HT1080 (cell line): Measurements from ENCODE around the gene PRPF6. TPM values are rescaled to one million over a fixed set of nuclear protein-coding genes. Genes with fewer than 3 reads are reported as not detected.
"Not testable (repeated sequence)": the region's sequence is repeated elsewhere in the genome, so short reads cannot be mapped to it uniquely, and the experiment has no call there.

Experiments
- DNase-seq: peaks from one replicate; pipeline ENCODE4 v3.0.0-alpha.2; 2015; ENCODE audit warnings: low read depth
- total RNA-seq: library from RNA; depleted of rRNA; stranded (reverse); fragments of >200 nt; shearing (Covaris generic); gene quantifications from 2 replicates; pipeline ENCODE4 v1.2.3, GENCODE V29; 2014

PRPF6 gene
- total RNA-seq, 1 experiment from 2014 or later = 60.8 TPM

GRCh38 chr20:64010711-64011237, 29.8 kb downstream of the PRPF6 start:
- no peak for DNase-seq

- no peak for DNase-seq
These were observed 30.4 kb downstream of the PRPF6 start for GRCh38 chr20:64011366-64011779.

GRCh38 chr20:64012385-64013154, 31.6 kb downstream of the PRPF6 start:
- DNase-seq = not testable (repeated sequence)

GRCh38 chr20:64015635-64016034, 34.7 kb downstream of the PRPF6 start:
- DNase-seq = no peak

- no peak for DNase-seq
These were observed 40.4 kb downstream of the PRPF6 start for GRCh38 chr20:64021124-64021975.

GRCh38 chr20:64022671-64023360, 41.9 kb downstream of the PRPF6 start:
- no peak for DNase-seq

- no peak for DNase-seq
These were observed 42.6 kb downstream of the PRPF6 start for GRCh38 chr20:64023361-64024140.

- no peak for DNase-seq
These were observed 43.4 kb downstream of the PRPF6 start for GRCh38 chr20:64024141-64024990.

GRCh38 chr20:64025101-64025825, 44.3 kb downstream of the PRPF6 start:
- no peak for DNase-seq

- DNase-seq = no peak
These were observed 45.0 kb downstream of the PRPF6 start for GRCh38 chr20:64025826-64026412.

- DNase-seq = no peak
These were observed 47.2 kb downstream of the PRPF6 start for GRCh38 chr20:64027981-64028685.

- DNase-seq = no peak
These were observed 48.6 kb downstream of the PRPF6 start for GRCh38 chr20:64029293-64030117.

- DNase-seq = no peak
These were observed 49.6 kb downstream of the PRPF6 start for GRCh38 chr20:64030371-64031134.

- no peak for DNase-seq
These were observed 50.9 kb downstream of the PRPF6 start for GRCh38 chr20:64031822-64032314.

- no peak for DNase-seq
These were observed 52.0 kb downstream of the PRPF6 start for GRCh38 chr20:64032706-64033624.
